Measurements from ENCODE around the gene GAL3ST3. TPM values are rescaled to one million over a fixed set of nuclear protein-coding genes. Genes with fewer than 3 reads are reported as not detected.

Gene GAL3ST3
- total RNA-seq, 2 donors from 2014 or later, result 22.7 to 29.0 TPM

- Histone ChIP-seq H3K4me1 (peaks cover 0 to 34% of the 10 kb centered on the region in 2 donors), H3K27ac (peak overlapping the region; percentile 55 to 69), H3K27me3 (peaks cover 0 to 4% of the 10 kb centered on the region in 2 donors), H3K4me3 (no peak overlapping the region), H3K36me3 (no peaks in the 10 kb centered on the region), H3K9me3 (no peaks in the 10 kb centered on the region)
- no peak for DNase-seq (ENCODE audit: low spot score)
- no peak for TF ChIP-seq CTCF (IDR thresholded peaks at IDR 0.05)
These were observed 33.5 kb downstream of the GAL3ST3 start for GRCh38 chr11:66015454-66015881.

GRCh38 chr11:66014804-66015453 lies 34.0 kb downstream of the GAL3ST3 start:
- Histone ChIP-seq H3K9me3 (no peaks in the 10 kb centered on the region), H3K4me3 (no peak overlapping the region), H3K27ac (peak overlapping the region; percentile 55 to 69), H3K36me3 (no peaks in the 10 kb centered on the region), H3K27me3 (peaks cover 0 to 4% of the 10 kb centered on the region in 2 donors), H3K4me1 (peaks cover 0 to 34% of the 10 kb centered on the region in 2 donors)
- no peak for DNase-seq (ENCODE audit: low spot score)
- no peak for TF ChIP-seq CTCF (IDR thresholded peaks at IDR 0.05)

- no peak for TF ChIP-seq CTCF (IDR thresholded peaks at IDR 0.05)
- Histone ChIP-seq H3K36me3 (no peaks in the 10 kb centered on the region), H3K4me1 (peaks cover 0 to 34% of the 10 kb centered on the region in 2 donors), H3K9me3 (no peaks in the 10 kb centered on the region), H3K27ac (no peak overlapping the region), H3K27me3 (peaks cover 0 to 4% of the 10 kb centered on the region in 2 donors), H3K4me3 (no peak overlapping the region)
- DNase-seq (ENCODE audit: low spot score), result no peak
These were observed 35.2 kb downstream of the GAL3ST3 start for GRCh38 chr11:66013762-66014100.

- DNase-seq (ENCODE audit: low spot score), result no peak
- no peaks in the 10 kb centered on the region for H3K36me3 ChIP-seq
- H3K27me3 ChIP-seq, result peaks cover 0 to 4% of the 10 kb centered on the region in 2 donors
These were observed 35.8 kb downstream of the GAL3ST3 start for GRCh38 chr11:66012946-66013761.

GRCh38 chr11:66012371-66012945 lies 36.5 kb downstream of the GAL3ST3 start:
- peaks cover 0 to 4% of the 10 kb centered on the region in 2 donors for H3K27me3 ChIP-seq
- no peaks in the 10 kb centered on the region for H3K9me3 ChIP-seq
- DNase-seq (ENCODE audit: low spot score), result no peak
- no peak overlapping the region for H3K27ac ChIP-seq
- H3K36me3 ChIP-seq, result no peaks in the 10 kb centered on the region
- H3K4me1 ChIP-seq, result peaks cover 0 to 34% of the 10 kb centered on the region in 2 donors
- no peak for TF ChIP-seq CTCF (IDR thresholded peaks at IDR 0.05)
- H3K4me3 ChIP-seq, result no peak overlapping the region

More at GRCh38 chr11:66012946-66013761, 35.8 kb downstream of the GAL3ST3 start:
- peaks cover 0 to 34% of the 10 kb centered on the region in 2 donors for H3K4me1 ChIP-seq
- no peak overlapping the region for H3K4me3 ChIP-seq
- TF ChIP-seq CTCF (IDR thresholded peaks at IDR 0.05), result no peak
- no peaks in the 10 kb centered on the region for H3K9me3 ChIP-seq
- H3K27ac ChIP-seq, result no peak overlapping the region
